ENCODE results near the gene FARS2. TPM values are rescaled to one million over a fixed set of nuclear protein-coding genes. Genes with fewer than 3 reads are reported as not detected.

FARS2 gene
- total and polyA plus RNA-seq, 2 of the 13 experiments (the other 11 are each of a cell fraction or from before 2014, with no cell fraction given), result 15.4 to 26.0 TPM

GRCh38 chr6:5292154-5292553 is 30.8 kb downstream of the FARS2 start (continued):
- TF ChIP-seq ZNF660 (CRISPR knock-in tag; IDR thresholded peaks at IDR 0.05; ENCODE audit: borderline replicate concordance, low read depth), result no peak
- no peak for TF ChIP-seq ONECUT2 (CRISPR knock-in tag; IDR thresholded peaks at IDR 0.05)
- TF ChIP-seq AHDC1 (CRISPR knock-in tag; IDR thresholded peaks at IDR 0.05; ENCODE audit: borderline replicate concordance), result no peak
- no peak for TF ChIP-seq JUND (CRISPR knock-in tag; IDR thresholded peaks at IDR 0.05)
- TF ChIP-seq NR0B2 (CRISPR knock-in tag; IDR thresholded peaks at IDR 0.05), result no peak
- no peak for TF ChIP-seq ZBTB4 (CRISPR knock-in tag; IDR thresholded peaks at IDR 0.05; ENCODE audit: borderline replicate concordance)
- TF ChIP-seq ZNF12 (CRISPR knock-in tag; IDR thresholded peaks at IDR 0.05), result no peak
- no peak for TF ChIP-seq HIC2 (CRISPR knock-in tag; IDR thresholded peaks at IDR 0.05; ENCODE audit: low read depth)

Data from HepG2 (cell line).